Fibroblast of pulmonary artery (primary cell): Measurements from ENCODE around the gene FSTL1.
A peak's percentile ranks its signal among the peaks of the same experiment; 100 is the strongest.

Experiments used
- DNase-seq: peaks from one replicate; pipeline ENCODE4 v3.0.0-alpha.2; 2010; ENCODE audit warnings: low read depth
- H3K4me3 ChIP-seq: replicated peaks from 2 replicates; pipeline ENCODE4 v1.5.1; 2011; ENCODE audit warnings: low read depth, mild to moderate bottlenecking, control low read depth, low read length, moderate library complexity
- CTCF ChIP-seq: IDR thresholded peaks from 2 replicates; pipeline ENCODE4 v1.5.1; 2011; ENCODE audit warnings: mild to moderate bottlenecking, control low read depth, low read length, inconsistent platforms; ENCODE audit errors: missing control alignments

FSTL1 gene

GRCh38 chr3:120420928-120421551, 29.8 kb downstream of the FSTL1 start:
- peak; percentile 44 for TF ChIP-seq CTCF

GRCh38 chr3:120420360-120420759, 30.4 kb downstream of the FSTL1 start:
- H3K4me3 ChIP-seq: no peak overlapping the region
- no peak for DNase-seq
- TF ChIP-seq CTCF: no peak

More at GRCh38 chr3:120420928-120421551, 29.8 kb downstream of the FSTL1 start:
- DNase-seq: peak; percentile 82
- no peak overlapping the region for H3K4me3 ChIP-seq

- TF ChIP-seq CTCF: no peak
- DNase-seq: no peak
- no peak overlapping the region for H3K4me3 ChIP-seq
Measured at GRCh38 chr3:120419797-120420196, 31.0 kb downstream of the FSTL1 start.

GRCh38 chr3:120418866-120419490, 31.8 kb downstream of the FSTL1 start:
- H3K4me3 ChIP-seq: no peak overlapping the region
- TF ChIP-seq CTCF: peak; percentile 35
- DNase-seq: peak; percentile 70

GRCh38 chr3:120418446-120418845, 32.3 kb downstream of the FSTL1 start:
- TF ChIP-seq CTCF: no peak
- no peak overlapping the region for H3K4me3 ChIP-seq
- no peak for DNase-seq

GRCh38 chr3:120417272-120417911, 33.4 kb downstream of the FSTL1 start:
- TF ChIP-seq CTCF: peak; percentile 81
- peak; percentile 99 for DNase-seq
- peak overlapping the region; percentile 4 for H3K4me3 ChIP-seq

GRCh38 chr3:120416868-120417267, 33.9 kb downstream of the FSTL1 start:
- no peak for DNase-seq
- H3K4me3 ChIP-seq: no peak overlapping the region

More at GRCh38 chr3:120416868-120417267, 33.9 kb downstream of the FSTL1 start:
- TF ChIP-seq CTCF: no peak
